ENCODE measurements around the gene MCRS1.
A peak's percentile ranks its signal among the peaks of the same experiment; 100 is the strongest.
"Not testable (repeated sequence)": the region's sequence is repeated elsewhere in the genome, so short reads cannot be mapped to it uniquely, and the experiment has no call there.

Gene MCRS1, protein sequence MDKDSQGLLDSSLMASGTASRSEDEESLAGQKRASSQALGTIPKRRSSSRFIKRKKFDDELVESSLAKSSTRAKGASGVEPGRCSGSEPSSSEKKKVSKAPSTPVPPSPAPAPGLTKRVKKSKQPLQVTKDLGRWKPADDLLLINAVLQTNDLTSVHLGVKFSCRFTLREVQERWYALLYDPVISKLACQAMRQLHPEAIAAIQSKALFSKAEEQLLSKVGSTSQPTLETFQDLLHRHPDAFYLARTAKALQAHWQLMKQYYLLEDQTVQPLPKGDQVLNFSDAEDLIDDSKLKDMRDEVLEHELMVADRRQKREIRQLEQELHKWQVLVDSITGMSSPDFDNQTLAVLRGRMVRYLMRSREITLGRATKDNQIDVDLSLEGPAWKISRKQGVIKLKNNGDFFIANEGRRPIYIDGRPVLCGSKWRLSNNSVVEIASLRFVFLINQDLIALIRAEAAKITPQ

DNA sequence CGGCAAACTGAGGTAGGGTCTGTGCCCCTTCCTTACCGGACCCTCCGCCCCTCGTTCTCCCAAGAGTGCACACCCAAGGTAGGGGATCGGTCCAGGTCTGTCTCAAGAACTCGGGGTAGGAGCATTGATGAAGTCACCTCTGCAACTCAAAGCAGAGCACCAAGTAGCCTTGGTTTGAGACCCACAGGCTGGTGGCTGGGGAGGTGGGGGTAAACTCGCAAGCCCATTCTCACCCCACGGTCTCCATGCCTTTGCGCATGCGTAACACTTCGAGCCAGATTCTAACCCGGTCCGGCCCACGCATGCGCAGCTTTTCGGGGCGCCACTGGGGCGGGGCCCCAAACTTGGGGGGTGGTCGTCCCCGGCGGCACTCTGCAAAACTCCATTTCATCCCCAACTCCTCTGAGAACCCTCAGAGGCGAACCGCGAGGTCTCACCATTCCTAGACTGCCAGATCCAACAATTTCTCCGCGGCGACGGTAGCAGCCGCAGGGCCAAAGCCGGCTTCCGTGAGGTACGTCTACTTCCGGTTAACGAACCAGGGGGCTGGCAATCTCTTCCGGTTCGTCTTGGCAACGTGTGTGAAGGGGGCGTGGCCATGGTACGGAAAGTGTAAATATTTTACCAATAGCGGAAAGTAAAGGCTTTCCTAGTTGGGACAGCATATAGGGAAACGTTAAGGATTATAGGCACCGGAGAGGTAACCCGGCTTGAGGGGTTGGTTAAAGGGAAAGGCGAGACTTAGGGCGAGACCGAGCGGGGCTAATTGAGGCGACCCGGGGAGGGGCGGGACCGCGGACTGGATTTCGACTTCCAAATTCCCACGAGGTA is at the start of gene MCRS1:
MCRS1 (minus strand) TSS at position 532 of the 831 bp plus-strand sequence. CDS start 1,411 bp downstream, outside the sequence.
- peak; percentile 85 for DNase-seq

DNA sequence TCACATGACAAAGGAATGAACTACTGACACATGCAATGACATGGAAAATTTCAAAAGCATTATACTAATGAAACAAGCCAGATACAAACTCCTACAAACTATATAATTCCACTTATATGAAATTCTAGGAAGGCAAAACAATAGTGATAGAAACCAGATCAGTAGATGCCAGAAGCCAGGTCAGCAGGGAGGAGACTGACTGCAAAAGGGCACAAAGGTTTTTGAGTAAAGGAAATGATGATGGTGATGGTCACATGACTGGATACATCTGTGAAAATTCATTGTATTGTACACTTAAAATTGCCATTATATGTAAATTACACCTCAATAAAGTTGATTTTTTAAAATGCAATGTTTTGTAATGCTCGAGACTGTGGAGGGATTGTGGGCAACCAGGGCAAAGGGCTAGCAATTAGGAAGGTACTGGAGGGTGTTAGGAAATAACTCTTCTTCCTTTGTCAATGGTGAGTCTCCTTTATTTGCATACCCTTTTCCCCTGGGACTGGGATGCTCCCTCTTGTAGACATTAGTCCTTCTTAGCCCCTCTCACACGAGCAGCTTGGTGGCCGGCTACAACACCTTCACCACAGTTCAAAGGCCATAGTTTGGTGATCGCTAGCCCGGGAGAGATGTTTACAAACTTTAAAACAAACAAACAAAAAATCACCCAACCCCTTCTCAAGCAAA is 48.7 kb upstream of the MCRS1 start:
- DNase-seq = no peak

DNA sequence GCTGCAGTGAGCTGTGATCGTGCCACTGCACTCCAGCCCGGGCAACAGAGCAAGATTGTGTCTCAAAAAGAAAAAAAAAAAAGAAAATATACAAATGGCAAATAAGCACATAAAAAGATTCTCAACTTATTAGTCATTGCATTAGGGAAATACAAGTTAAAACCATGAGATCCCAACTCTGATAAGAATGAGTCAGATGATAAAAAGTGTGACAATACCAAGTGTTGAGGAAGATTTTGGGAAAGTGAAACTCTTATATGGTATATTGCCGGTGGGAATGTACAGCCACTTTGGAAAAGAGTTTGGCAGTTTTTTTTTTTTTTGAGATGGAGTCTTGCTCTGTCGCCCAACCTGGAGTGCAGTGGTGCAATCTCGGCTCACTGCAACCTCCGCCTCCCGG is 47.8 kb upstream of the MCRS1 start:
- DNase-seq = no peak

DNA sequence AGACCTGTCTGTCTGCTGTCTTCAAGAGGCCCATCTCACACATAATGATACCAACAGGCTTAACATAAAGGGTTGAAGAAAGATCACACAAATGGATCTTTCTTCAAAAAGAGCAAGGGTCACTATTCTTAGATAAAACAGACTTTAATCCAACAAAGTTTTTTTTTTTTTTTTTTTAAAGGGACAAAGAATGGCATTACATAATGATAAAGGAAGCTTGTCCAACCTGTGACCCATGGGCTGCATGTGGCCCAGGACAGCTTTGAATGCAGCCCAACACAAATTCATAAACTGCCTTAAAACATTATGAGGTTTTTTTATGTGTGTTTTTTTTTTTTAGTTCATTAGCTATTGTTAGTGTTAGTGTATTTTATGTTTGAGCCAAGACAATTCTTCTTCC is 44.3 kb upstream of the MCRS1 start:
- DNase-seq = no peak

DNA sequence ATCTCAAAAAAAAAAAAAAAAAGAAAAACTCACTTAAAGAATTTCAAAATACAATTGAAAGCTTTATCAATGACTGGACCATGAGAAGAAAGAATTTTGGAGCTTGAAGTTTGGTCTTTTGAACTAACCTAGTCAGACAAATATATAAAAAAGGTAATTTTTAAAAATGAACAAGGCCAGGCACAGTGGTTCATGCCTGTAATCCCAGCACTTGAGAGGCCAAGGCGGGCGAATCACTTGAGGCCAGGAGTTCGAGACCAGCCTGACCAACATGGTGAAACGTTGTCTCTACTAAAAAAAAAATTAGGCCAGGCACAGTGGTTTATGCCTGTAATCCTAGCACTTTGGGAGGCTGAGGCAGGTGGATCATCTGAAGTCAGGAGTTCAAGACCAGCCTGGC is 42.8 kb upstream of the MCRS1 start:
- not testable (repeated sequence) for DNase-seq

DNA sequence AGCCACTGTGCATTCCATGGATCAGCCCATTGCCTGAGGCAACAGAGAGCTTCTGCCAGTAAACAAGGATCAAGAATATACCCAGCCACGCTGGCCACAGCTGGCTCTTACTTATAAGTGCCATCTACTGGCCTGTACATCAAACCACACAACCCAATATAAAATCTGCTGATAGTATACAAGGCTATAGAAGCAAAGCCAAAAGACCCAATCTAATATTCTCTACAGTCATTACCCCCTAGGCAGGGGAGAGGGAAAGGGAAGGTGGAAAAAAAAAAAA is 41.9 kb upstream of the MCRS1 start:
- no peak for DNase-seq

GRCh38 chr12:49609059-49609874 is 41.3 kb upstream of the MCRS1 start:
- DNase-seq = no peak

DNA sequence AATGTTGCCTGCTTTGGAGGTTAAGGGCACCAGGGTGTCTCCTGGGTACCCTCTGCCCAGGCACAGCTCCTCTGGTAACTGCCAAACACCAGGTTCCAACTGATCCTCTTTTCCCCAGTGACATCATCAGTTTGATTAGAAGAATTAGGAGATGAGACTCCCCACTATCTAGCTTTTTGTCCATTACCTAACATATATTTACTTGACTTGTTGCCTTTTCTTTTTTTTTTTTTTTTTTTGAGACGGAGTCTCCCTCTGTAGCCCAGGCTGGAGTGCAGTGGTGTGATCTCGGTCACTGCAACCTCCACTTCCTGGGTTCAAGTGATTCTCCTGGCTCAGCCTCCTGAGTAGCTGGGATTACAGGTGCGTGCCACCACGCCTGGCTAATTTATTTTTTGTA is 37.6 kb upstream of the MCRS1 start, which contains the start of gene FAM186B:
FAM186B (minus strand) TSS at position 101 of the 400 bp plus-strand sequence. CDS start 162 bp downstream, outside the sequence.
- DNase-seq = not testable (repeated sequence)

- DNase-seq = no peak
These were observed 36.9 kb upstream of the MCRS1 start for GRCh38 chr12:49604856-49605255.

DNA sequence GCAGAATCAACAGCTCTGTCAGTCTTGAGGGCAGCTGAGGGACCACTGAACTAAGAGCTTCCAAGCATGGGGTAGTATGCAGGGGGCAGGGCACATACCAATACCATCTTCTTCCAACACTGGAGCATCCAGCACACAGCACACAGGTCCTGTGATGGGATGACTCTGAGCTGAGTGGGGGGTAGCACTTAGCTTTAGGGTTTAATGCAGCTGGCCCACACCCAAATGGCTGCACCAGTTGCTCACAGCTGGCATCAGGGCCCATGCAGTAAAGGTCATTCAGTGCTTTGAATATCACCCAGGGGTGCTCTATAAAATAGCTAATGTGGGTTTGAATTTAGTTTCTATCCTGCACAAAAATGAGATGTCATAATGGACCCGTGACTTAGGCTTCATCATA is 35.8 kb upstream of the MCRS1 start:
- DNase-seq = no peak

GRCh38 chr12:49599961-49600360 is 32.0 kb upstream of the MCRS1 start:
- no peak for DNase-seq

DNA sequence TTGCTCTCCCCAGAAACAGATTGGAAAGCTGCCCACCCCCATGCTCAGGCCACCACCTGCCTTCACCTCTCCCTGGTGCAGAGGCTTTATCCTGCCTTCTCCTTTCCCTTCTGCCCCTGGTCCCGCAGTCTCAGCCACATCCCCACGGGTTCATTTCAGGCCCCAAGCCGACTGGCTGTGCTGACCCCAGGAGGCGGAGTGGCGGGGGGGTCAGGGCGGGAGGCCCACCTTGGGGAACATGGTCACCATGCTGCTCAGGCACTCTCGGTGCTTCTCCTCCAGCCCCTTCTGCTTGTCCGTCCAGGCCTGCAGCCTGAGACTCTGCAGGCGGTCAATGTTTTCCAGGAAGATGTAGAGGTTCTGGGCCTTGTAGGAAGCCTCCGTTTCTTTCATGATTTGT is 30.6 kb upstream of the MCRS1 start:
- DNase-seq = no peak

DNA sequence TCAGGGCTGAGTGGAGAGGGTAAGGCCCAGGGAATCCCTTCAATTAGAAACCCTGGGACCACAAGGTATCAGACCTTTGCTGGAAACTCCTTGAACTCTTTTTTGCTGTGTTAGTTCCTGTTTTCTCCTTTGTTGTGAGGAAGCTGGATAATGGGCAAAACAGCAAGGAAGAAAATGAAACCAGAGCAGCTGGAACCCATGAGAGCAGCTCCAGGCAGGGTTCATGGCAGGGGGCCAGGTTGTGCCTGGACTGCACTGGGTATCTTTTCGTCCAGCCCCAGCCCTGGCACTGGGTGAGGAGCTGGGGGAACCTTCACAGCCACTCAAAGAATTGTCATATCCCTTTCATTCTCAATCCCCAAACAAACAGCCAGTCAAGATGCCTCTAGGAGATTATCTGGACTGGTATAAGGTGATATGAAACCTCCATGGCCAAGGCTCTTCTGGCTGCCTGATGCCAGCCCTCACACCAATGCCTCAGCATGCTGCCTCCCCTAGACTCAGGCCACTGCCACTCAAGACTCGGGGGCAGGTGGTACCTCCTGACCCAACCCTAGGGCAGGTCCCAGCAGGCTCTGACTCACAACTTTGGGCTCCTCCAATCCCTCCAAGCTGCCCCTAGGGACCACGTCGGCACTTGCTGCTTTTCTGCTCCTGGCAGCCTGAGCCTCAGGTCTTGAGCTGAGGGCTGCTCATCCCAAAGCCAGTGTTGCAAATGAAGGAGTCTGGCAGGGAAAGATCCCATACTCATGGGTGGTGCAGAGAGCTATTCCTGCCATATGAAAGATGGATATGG is 21.0 kb upstream of the MCRS1 start:
- DNase-seq = no peak

- no peak for DNase-seq
These were observed 20.3 kb upstream of the MCRS1 start for GRCh38 chr12:49588281-49588680.

- no peak for DNase-seq
These were observed 19.4 kb upstream of the MCRS1 start for GRCh38 chr12:49587174-49587908.

- DNase-seq = no peak
These were observed 17.8 kb upstream of the MCRS1 start for GRCh38 chr12:49585477-49586459.

DNA sequence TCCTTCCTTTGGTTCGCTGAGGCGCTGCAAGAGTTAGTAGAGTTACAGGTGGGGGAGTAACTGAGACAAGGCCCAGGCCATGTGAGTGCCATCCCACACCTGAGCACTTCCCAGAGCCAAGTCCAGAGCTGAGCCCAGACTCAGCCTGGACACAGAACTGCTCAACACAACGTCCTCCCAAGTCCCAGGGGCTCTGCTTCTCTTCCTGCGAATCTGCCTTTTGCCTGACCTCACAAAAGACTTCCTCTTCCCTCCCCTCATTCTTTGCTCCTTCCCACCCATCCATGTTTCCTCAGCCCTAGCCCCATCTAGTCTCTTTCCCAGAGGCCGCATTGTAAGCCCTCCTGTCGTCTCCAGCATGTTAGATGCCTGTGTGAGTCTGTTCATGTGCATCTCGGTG is 16.6 kb upstream of the MCRS1 start:
- DNase-seq = no peak

GRCh38 chr12:49583366-49584094 is 15.6 kb upstream of the MCRS1 start:
- no peak for DNase-seq

DNA sequence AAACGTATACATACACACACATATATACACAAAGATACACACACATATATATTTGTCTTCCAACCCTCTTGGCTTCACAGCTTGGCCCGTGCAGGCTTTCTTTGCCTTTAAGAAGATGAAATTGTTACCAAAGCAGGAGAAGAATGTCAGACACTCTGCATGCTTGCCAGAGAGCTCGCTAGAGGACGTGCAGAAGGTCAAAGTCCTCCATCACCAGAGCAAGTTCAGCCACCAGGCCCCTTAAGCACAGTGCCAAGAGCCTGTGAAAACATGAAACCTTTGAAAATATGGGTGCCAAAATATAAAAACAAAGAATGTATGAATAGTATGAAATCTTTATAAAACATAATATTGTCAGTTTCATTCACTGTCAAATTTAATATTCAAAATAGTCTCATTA is 14.9 kb upstream of the MCRS1 start:
- no peak for DNase-seq

All from activated CD4-positive, alpha-beta T cell treated with anti-CD3 and anti-CD28 coated beads for 1 hour (primary cell).